ENCODE data around the gene AADACL4. TPM values are rescaled to one million over a fixed set of nuclear protein-coding genes. Genes with fewer than 3 reads are reported as not detected.
"Not testable (repeated sequence)": the region's sequence is repeated elsewhere in the genome, so short reads cannot be mapped to it uniquely, and the experiment has no call there.

The AADACL4 gene
- polyA plus RNA-seq, 1 donor = not detected

- not testable (repeated sequence) for DNase-seq (ENCODE audit: low read depth)
These were observed 14.1 kb downstream of the AADACL4 start for GRCh38 chr1:12657885-12658512.

DNA sequence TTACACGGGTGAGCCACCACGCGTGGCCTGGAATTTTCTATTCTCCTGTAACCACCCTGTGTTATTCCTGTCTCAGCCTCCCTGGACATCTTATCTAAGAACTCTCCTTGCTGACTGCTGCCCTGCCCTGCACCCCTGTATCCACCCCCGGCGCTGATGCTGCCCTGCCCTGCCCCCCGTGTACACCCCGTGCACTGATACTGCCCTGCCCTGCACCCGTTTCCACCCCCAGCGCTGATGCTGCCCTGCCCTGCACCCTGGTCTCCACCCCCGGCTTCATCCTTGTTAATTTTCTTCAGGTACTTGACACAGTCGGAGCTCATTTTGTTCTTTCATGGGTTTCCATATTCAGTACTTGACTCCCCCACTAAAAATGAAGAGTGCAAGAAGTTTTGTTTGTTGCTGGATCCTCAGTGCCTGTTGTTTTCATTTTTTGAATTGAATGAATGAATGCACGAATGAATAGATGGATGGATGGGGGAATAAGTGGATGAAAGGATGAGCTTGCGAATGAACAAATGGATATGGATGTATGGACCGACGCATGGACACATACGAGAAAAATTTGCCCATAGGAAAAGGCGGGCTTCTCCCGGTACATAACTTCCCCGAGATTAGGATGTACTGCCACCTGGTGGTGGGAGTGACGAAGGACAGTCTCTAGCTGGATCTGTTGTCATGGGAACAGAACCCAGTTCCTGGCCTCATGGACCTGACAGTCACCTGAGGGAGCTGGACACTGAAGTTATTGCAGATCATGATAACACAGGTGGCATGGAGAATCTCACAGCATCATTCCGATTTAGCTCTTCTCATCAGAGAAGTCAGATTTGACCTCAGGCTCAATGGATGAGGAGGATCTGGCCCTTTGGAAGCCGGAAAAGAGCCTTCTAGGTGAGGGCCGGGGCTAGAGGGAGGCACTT, 14.9 kb downstream of the AADACL4 start:
- peak; percentile 47 for DNase-seq (ENCODE audit: low read depth)

- DNase-seq (ENCODE audit: low read depth) = no peak
These were observed 17.8 kb downstream of the AADACL4 start for GRCh38 chr1:12661606-12662219.

GRCh38 chr1:12662556-12662955, 18.7 kb downstream of the AADACL4 start:
- DNase-seq (ENCODE audit: low read depth) = no peak

DNA sequence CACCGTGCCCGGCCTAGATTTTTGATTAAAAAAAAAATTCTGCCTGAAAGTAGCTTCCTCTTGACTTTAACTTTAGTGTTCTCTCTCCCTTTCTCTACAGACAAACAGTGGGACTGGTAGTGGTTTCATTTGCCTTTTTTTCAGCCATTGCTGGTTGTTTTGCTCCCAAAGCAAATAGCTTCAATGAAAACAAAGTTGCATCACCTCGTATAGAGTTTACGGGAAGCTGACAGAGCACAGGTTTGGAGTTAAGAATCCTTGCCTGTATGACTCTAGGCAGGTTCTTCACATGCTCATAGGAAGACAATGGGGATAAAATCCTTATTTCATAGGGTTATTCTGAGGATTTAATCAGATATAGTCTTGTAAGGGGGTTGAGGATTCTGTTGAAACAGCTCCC, 21.6 kb downstream of the AADACL4 start:
- DNase-seq (ENCODE audit: low read depth) = no peak

GRCh38 chr1:12666141-12666735, 22.4 kb downstream of the AADACL4 start:
- no peak for DNase-seq (ENCODE audit: low read depth)

DNA sequence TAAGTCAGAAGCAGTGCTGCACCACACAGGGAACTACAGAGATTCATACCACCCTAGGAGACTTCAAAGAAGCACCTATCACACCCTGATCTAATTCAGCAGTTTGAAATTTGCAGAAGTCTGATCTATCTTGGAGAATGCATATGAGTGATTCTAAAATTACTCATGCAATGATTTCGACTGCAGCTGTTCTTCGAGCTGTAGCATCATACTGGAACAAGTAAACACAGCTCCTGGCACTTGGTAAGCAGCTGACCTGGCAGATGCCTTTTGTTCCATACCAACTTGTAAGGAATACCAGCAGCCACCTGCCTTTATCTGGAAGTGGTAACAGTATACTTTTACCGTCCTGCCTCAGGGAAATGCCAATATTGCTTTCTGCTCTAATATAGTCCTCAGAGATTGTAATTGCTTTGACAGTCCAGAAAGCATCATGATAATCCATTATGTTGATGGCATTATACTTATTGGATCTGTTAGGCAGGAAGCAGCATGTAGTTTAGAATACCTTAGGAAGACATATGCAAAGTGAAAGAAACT, 25.7 kb downstream of the AADACL4 start:
- no peak for DNase-seq (ENCODE audit: low read depth)

- DNase-seq (ENCODE audit: low read depth) = no peak
These were observed 30.5 kb downstream of the AADACL4 start for GRCh38 chr1:12674358-12674757.

GRCh38 chr1:12676122-12676521, 32.2 kb downstream of the AADACL4 start:
- not testable (repeated sequence) for DNase-seq (ENCODE audit: low read depth)

GRCh38 chr1:12677565-12677964, 33.7 kb downstream of the AADACL4 start:
- no peak for DNase-seq (ENCODE audit: low read depth)

- DNase-seq (ENCODE audit: low read depth) = no peak
These were observed 34.5 kb downstream of the AADACL4 start for GRCh38 chr1:12678350-12678749.

GRCh38 chr1:12678820-12679219, 34.9 kb downstream of the AADACL4 start:
- DNase-seq (ENCODE audit: low read depth) = no peak

DNA sequence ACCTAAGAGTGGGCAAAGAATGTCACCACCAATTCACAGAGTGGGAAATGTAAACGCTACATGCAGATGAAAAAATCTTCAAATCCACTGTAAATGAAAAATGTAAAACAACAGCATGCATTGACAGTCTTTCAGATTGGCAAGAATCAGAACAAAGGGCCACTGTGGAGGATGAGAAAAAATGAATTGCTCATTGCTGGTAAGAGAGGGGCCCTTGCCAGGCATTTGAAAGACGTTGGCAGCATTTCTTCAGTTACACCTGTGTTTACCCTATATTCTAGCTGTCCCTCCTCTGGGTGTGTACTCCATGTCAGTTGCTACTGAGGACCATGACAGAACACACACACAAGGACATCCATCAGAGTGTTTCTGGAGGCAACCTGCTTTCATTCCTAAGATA, 46.3 kb downstream of the AADACL4 start:
- no peak for DNase-seq (ENCODE audit: low read depth)

- peak; percentile 6 for DNase-seq (ENCODE audit: low read depth)
These were observed 49.3 kb downstream of the AADACL4 start for GRCh38 chr1:12692967-12693782.

DNA sequence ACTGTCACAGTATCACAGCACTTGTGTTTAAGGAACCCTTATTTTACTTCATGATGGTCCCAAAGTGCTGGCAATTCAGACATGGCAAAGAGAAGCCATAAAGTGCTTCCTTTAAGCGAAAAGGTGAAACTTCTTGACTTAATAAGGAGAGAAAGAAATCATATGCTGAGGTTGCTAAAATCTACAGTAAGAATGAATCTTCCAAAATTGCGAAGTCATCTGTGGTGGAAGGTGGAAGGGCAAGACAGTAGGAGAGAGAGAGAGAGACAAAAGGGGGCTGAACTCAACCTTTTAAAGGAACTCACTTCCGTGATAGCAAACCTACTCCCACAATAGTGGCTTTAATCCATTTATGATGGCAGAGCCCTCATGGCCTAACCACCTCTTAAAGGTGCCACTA, 52.8 kb downstream of the AADACL4 start:
- DNase-seq (ENCODE audit: low read depth) = no peak

GRCh38 chr1:12697397-12697796, 53.5 kb downstream of the AADACL4 start:
- DNase-seq (ENCODE audit: low read depth) = no peak

GRCh38 chr1:12703821-12704451, 60.1 kb downstream of the AADACL4 start:
- DNase-seq (ENCODE audit: low read depth) = no peak

- DNase-seq (ENCODE audit: low read depth) = no peak
These were observed 62.2 kb downstream of the AADACL4 start for GRCh38 chr1:12706061-12706460.

- no peak for DNase-seq (ENCODE audit: low read depth)
These were observed 64.7 kb downstream of the AADACL4 start for GRCh38 chr1:12708396-12709090.

DNA sequence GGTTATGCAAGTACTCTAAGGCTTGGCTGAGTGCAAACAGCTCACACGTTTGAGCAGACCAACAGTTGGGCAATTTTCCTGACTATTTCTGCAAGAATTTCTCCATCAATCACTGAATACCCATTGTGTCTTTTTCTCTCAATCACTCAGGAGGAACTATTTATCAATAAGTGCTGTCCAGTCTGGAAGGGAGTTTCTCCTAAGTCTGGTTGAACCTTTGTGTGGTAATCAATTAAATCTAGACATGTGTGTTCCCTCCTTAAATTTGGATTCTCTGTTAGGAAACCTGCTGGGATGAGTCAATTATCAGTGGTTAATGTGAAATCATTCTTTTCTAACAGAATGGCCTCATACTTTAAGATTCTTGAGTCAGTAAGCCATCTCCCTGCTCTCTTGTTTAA, 65.2 kb downstream of the AADACL4 start:
- no peak for DNase-seq (ENCODE audit: low read depth)

All from forelimb muscle (tissue), 1 donor.